ENCODE results near the gene IL20. TPM values are rescaled to one million over a fixed set of nuclear protein-coding genes. Genes with fewer than 3 reads are reported as not detected.

IL20 gene
- total and polyA plus RNA-seq, 10 of the 15 experiments (the other 5 are each of a cell fraction or from before 2014, with no cell fraction given), result 0.08 to 0.13 TPM; not detected in 8

DNA sequence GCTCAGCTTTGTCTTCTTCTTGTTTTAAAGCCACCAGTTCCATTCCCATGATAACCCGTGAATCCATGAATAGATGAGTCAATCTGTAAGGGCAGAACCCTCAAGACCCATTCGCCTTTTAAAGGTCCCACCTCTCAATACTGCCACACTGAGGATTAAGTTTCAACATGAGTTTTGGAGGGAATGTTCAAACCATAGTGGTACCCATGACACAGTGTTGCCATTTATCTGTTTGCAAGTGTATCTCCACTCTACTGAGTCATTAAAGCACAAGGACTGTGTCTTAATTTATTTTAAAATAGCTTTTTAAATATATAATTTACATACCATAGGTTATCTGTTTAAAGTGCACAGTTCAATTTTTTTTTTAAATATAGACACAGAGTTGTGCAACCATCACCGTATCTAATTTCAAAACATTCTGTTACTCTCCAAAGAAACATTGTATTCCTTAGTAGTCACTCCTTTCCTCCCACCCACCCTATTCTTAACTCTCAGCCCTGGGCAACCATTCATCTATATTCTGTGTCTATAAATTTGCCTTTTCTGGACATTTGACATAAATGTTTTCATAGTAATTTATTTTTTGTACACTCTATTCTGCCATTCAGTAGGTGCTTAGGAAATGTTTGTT is 27.0 kb downstream of the IL20 start:
- intact Hi-C loops (cut with micrococcal nuclease; ENCODE audit: unreplicated experiment), result no loop called here
- TF ChIP-seq, protein P1, sequence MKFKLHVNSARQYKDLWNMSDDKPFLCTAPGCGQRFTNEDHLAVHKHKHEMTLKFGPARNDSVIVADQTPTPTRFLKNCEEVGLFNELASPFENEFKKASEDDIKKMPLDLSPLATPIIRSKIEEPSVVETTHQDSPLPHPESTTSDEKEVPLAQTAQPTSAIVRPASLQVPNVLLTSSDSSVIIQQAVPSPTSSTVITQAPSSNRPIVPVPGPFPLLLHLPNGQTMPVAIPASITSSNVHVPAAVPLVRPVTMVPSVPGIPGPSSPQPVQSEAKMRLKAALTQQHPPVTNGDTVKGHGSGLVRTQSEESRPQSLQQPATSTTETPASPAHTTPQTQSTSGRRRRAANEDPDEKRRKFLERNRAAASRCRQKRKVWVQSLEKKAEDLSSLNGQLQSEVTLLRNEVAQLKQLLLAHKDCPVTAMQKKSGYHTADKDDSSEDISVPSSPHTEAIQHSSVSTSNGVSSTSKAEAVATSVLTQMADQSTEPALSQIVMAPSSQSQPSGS (IDR thresholded peaks at IDR 0.05; ENCODE audit: low read length), result no peak
- TF ChIP-seq NR2C1 (IDR thresholded peaks at IDR 0.05) (no peak), SKIL (IDR thresholded peaks at IDR 0.05; ENCODE audit: low read depth, poor library complexity, severe bottlenecking) (no peak), ZBED1 (IDR thresholded peaks at IDR 0.05; ENCODE audit: borderline replicate concordance) (no peak), CBFB (IDR thresholded peaks at IDR 0.05; ENCODE audit: low read depth) (no peak), NFXL1 (IDR thresholded peaks at IDR 0.05; ENCODE audit: borderline replicate concordance) (no peak), EZH2 (IDR thresholded peaks at IDR 0.05; ENCODE audit: borderline replicate concordance, control insufficient read depth, low read depth, low read length) (no peak), SMAD5 (IDR thresholded peaks at IDR 0.05; ENCODE audit: low read depth) (no peak), RBBP5 (conservative IDR thresholded peaks at IDR 0.05) (no peak), POLR2AphosphoS2 (IDR thresholded peaks at IDR 0.05; ENCODE audit: low read depth, low read length) (no peak), CHD1 (IDR thresholded peaks at IDR 0.05; ENCODE audit: low read depth, low read length) (no peak), CHD2 (IDR thresholded peaks at IDR 0.05; ENCODE audit: borderline replicate concordance, low read depth, low read length) (no peak), FOXK2 (IDR thresholded peaks at IDR 0.05) (no peak), PKNOX1 (IDR thresholded peaks at IDR 0.05) (no peak), MXI1 (IDR thresholded peaks at IDR 0.05; ENCODE audit: low read depth, low read length) (no peak), ASH2L (IDR thresholded peaks at IDR 0.05; ENCODE audit: borderline replicate concordance, low read depth) (no peak)
- TF ChIP-seq, protein P2, sequence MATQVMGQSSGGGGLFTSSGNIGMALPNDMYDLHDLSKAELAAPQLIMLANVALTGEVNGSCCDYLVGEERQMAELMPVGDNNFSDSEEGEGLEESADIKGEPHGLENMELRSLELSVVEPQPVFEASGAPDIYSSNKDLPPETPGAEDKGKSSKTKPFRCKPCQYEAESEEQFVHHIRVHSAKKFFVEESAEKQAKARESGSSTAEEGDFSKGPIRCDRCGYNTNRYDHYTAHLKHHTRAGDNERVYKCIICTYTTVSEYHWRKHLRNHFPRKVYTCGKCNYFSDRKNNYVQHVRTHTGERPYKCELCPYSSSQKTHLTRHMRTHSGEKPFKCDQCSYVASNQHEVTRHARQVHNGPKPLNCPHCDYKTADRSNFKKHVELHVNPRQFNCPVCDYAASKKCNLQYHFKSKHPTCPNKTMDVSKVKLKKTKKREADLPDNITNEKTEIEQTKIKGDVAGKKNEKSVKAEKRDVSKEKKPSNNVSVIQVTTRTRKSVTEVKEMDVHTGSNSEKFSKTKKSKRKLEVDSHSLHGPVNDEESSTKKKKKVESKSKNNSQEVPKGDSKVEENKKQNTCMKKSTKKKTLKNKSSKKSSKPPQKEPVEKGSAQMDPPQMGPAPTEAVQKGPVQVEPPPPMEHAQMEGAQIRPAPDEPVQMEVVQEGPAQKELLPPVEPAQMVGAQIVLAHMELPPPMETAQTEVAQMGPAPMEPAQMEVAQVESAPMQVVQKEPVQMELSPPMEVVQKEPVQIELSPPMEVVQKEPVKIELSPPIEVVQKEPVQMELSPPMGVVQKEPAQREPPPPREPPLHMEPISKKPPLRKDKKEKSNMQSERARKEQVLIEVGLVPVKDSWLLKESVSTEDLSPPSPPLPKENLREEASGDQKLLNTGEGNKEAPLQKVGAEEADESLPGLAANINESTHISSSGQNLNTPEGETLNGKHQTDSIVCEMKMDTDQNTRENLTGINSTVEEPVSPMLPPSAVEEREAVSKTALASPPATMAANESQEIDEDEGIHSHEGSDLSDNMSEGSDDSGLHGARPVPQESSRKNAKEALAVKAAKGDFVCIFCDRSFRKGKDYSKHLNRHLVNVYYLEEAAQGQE (IDR thresholded peaks at IDR 0.05; ENCODE audit: low read depth, low read length), result no peak

More for the DNA sequence above, 27.0 kb downstream of the IL20 start:
- H3K27me3 ChIP-seq (replicated peaks in 1 of 2; ENCODE audit: control insufficient read depth in 2 of 2, insufficient read depth in 2 of 2, low read length in 1 of 2), result no peaks in the 10 kb centered on the region
- no peak overlapping the region for H3K4me2 ChIP-seq (ENCODE audit: control insufficient read depth, insufficient read depth)
- ATAC-seq (no peak), FAIRE-seq (no peak), DNase-seq (ENCODE audit: low read depth, low spot score) (no peak)
- POLR2A ChIA-PET, result interaction anchor here (1.4 kb wide), 1 partner anchor 8 kb away, joined by 5 read pairs; no protein-coding TSS in a partner anchor
- SMC1A ChIA-PET (ENCODE audit: uncharacterized antibody, unreplicated experiment), result interaction anchor here (0.6 to 2.5 kb wide), 4 partner anchors 8 to 167 kb away, joined by 3 to 11 read pairs (median 4); no protein-coding TSS in a partner anchor
- H4K20me1 ChIP-seq (ENCODE audit: control insufficient read depth, insufficient read depth), result no peaks in the 10 kb centered on the region
- no peak overlapping the region for H2AFZ ChIP-seq (ENCODE audit: control insufficient read depth, low read depth, low read length)
- no peak overlapping the region for H3K4me3 ChIP-seq
- no peak overlapping the region for H3K27ac ChIP-seq (ENCODE audit: control insufficient read depth, insufficient read depth)
- BruUV-seq (replicated peaks), result no TSS peak
- no peaks in the 10 kb centered on the region for H3K36me3 ChIP-seq (ENCODE audit: control insufficient read depth in 2 of 2, insufficient read depth in 2 of 2, low read length in 1 of 2)
- RAD21 ChIA-PET (ENCODE audit: unreplicated experiment), result interaction anchor here (0.9 to 1.1 kb wide), 3 partner anchors 9 to 153 kb away, joined by 3 to 5 read pairs (median 3); no protein-coding TSS in a partner anchor
- CTCF ChIA-PET, result interaction anchor here (0.8 to 1.5 kb wide), 4 partner anchors 10 to 158 kb away, joined by 3 to 4 read pairs (median 4); partner anchors contain the start of gene IL20
- WGBS (ENCODE audit: insufficient coverage, insufficient replicate concordance, low lambda C conversion rate, missing lambda C conversion rate), result 38% methylated on average over 3 of the region's 3 CpGs
- in situ Hi-C loops (cut with MboI), result no loop called here
- no peaks in the 10 kb centered on the region for H3K79me2 ChIP-seq (ENCODE audit: control insufficient read depth, insufficient read depth, low read length)
- H3K9ac ChIP-seq (ENCODE audit: control insufficient read depth, insufficient read depth, low read length), result no peak overlapping the region
- H3K4me1 ChIP-seq (ENCODE audit: control insufficient read depth, insufficient read depth, low read length), result no peaks in the 10 kb centered on the region
- H3K9me3 ChIP-seq (replicated peaks; ENCODE audit: control insufficient read depth, insufficient read depth, low read length), result no peaks in the 10 kb centered on the region

Measured in GM12878 (cell line).